Measurements from ENCODE around the gene PLEK. TPM values are rescaled to one million over a fixed set of nuclear protein-coding genes. Genes with fewer than 3 reads are reported as not detected.
A peak's percentile ranks its signal among the peaks of the same experiment; 100 is the strongest.

Gene PLEK
- total RNA-seq, 3 donors from 2014 or later = 3.6 to 20.5 (median 11.7) TPM

DNA sequence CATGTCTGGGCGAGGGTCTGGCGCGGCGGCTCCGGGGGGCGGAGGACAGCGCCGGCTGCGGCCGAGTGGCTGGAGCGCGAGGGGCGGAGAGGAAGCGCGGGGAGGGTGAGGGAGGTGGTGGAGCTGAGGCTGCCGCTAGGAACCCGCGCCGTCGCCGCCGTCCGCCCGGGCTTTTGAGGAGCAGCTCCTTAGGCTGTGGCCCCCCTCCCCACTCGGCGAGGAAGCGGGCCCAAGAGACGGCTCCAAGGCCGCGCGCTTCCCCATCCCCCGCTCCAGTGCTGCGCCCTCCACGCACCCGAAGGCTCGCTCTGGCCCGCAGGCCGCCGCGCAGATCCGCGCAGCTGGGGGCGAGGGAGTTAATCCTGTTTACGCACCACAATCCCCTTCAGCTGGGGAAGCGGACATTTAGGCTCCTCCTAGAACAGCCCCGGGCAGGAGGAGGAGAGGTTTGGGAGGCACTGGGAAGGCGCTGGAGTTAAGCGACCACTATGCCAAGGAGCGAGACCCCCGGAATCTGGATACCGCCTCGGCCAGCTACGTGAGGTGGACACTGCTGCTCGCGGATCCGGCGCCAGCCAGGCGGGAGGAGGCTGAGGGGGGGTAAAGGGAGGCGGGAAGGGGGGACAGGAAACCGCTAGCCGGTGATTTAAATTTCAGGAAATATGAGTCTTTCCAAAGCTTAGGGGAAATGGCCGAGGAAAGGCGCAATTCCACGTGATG lies 45.5 kb upstream of the PLEK start, which contains the start of gene CNRIP1:
TSS of gene CNRIP1 (minus strand) at position 552 of the 720 bp plus-strand sequence. CDS start at position 3, 549 bp downstream.
- Histone ChIP-seq H3K36me3 (no peaks in the 10 kb centered on the region), H3K27ac (peak within 1 kb of the TSS; percentile 62 to 92), H3K4me1 (no peaks in the 10 kb centered on the region), H3K9me3 (no peaks in the 10 kb centered on the region), H3K27me3 (peaks cover 0 to 10% of the 10 kb centered on the region in 2 donors), H3K4me3 (peak within 1 kb of the TSS; percentile 61 to 84 (median 76))
- intact Hi-C loops (cut with DNase I; ENCODE audit: low total_unique reads) = no loop called here
- peak in 1 of 2 donors; percentile 53 for DNase-seq (ENCODE audit: low spot score in 2 of 2)
- TF ChIP-seq POLR2AphosphoS5 (IDR thresholded peaks at IDR 0.05) = peak; percentile 43 to 80 (median 53)
- TF ChIP-seq POLR2A (IDR thresholded peaks at IDR 0.05) = no peak

DNA sequence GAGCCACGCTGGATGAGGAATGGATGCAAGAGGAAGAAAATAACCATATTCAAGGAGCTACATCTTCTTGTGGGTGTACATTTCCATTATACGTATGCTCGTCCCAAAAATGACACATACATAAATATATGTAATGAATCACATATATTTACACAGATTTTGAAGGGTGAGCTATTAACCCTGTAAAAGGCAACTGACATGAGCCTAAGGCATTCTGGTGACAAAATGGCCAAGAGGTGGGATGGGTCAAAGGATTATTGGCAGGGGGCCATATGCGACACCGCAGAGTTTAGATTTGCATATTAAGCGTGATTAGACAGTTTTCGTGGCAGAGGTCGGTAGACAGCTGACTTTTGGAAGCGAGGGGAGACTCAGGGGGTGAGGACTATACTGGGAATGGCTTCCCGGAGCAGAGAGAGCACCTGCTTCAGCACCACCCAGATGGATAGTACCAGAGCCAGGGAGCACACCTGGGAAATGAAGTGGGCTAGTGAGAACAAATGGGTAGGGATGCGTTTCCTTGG lies 44.9 kb upstream of the PLEK start:
- no peak for DNase-seq (ENCODE audit: low spot score in 2 of 2)
- Histone ChIP-seq H3K27ac (peak overlapping the region; percentile 62 to 92), H3K4me3 (peak overlapping the region; percentile 61 to 84 (median 76)), H3K27me3 (peaks cover 0 to 10% of the 10 kb centered on the region in 2 donors), H3K4me1 (no peaks in the 10 kb centered on the region), H3K36me3 (no peaks in the 10 kb centered on the region), H3K9me3 (no peaks in the 10 kb centered on the region)
- intact Hi-C loops (cut with DNase I; ENCODE audit: low total_unique reads) = no loop called here
- TF ChIP-seq POLR2A (IDR thresholded peaks at IDR 0.05) (no peak), POLR2AphosphoS5 (IDR thresholded peaks at IDR 0.05) (no peak)
- TF ChIP-seq, protein P1, sequence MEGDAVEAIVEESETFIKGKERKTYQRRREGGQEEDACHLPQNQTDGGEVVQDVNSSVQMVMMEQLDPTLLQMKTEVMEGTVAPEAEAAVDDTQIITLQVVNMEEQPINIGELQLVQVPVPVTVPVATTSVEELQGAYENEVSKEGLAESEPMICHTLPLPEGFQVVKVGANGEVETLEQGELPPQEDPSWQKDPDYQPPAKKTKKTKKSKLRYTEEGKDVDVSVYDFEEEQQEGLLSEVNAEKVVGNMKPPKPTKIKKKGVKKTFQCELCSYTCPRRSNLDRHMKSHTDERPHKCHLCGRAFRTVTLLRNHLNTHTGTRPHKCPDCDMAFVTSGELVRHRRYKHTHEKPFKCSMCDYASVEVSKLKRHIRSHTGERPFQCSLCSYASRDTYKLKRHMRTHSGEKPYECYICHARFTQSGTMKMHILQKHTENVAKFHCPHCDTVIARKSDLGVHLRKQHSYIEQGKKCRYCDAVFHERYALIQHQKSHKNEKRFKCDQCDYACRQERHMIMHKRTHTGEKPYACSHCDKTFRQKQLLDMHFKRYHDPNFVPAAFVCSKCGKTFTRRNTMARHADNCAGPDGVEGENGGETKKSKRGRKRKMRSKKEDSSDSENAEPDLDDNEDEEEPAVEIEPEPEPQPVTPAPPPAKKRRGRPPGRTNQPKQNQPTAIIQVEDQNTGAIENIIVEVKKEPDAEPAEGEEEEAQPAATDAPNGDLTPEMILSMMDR (IDR thresholded peaks at IDR 0.05) = no peak

DNA sequence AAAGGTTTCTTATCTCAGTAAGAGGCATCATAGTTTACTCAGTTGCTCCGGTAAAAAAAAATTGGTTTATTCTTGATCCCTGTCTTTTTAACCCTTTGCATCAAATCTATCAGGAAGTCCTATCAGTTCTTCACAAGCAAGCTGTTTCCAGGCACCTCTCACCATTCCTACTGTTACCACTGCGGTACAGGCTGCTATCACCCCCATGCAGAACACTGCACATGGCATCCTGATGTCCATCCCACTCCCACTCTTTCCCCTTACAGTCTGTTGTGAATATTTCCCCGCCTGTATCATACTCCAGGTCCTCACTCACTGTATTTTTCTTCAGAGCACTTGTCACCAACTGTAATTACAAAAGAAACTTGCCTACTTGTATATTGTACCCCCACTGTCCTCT lies 40.0 kb upstream of the PLEK start:
- Histone ChIP-seq H3K36me3 (no peaks in the 10 kb centered on the region), H3K4me1 (no peaks in the 10 kb centered on the region), H3K27me3 (no peaks in the 10 kb centered on the region), H3K9me3 (no peaks in the 10 kb centered on the region), H3K27ac (no peak overlapping the region), H3K4me3 (no peak overlapping the region)
- intact Hi-C loops (cut with DNase I; ENCODE audit: low total_unique reads) = no loop called here
- DNase-seq (ENCODE audit: low spot score in 2 of 2) = no peak
- no peak for TF ChIP-seq POLR2A (IDR thresholded peaks at IDR 0.05)
- TF ChIP-seq, protein P1 (IDR thresholded peaks at IDR 0.05) = no peak
- no peak for TF ChIP-seq POLR2AphosphoS5 (IDR thresholded peaks at IDR 0.05)

DNA sequence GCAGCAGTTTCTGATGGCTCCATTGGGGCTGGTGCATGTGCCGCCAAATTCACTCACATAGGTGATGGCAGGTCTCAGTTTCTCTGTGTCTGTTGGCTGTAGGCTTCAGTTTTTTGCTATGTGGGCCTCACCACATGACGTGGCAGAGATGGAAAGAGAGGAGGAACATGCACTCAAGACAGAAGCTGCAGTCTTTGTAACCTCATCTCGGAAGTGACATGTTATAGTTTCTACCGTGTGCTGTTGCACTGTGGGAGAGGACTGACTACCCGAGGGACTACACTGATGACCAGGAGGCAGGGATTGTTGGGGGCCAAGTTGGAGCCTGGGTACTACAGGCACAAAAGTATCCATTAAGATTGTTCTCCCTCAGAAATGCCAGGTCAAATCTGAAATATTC lies 36.2 kb upstream of the PLEK start:
- Histone ChIP-seq H3K27me3 (no peaks in the 10 kb centered on the region), H3K27ac (no peak overlapping the region), H3K36me3 (no peaks in the 10 kb centered on the region), H3K4me1 (no peaks in the 10 kb centered on the region), H3K9me3 (no peaks in the 10 kb centered on the region), H3K4me3 (no peak overlapping the region)
- no peak for TF ChIP-seq POLR2AphosphoS5 (IDR thresholded peaks at IDR 0.05)
- no peak for TF ChIP-seq POLR2A (IDR thresholded peaks at IDR 0.05)
- TF ChIP-seq, protein P1 (IDR thresholded peaks at IDR 0.05) = no peak
- intact Hi-C loops (cut with DNase I; ENCODE audit: low total_unique reads) = no loop called here
- no peak for DNase-seq (ENCODE audit: low spot score in 2 of 2)

DNA sequence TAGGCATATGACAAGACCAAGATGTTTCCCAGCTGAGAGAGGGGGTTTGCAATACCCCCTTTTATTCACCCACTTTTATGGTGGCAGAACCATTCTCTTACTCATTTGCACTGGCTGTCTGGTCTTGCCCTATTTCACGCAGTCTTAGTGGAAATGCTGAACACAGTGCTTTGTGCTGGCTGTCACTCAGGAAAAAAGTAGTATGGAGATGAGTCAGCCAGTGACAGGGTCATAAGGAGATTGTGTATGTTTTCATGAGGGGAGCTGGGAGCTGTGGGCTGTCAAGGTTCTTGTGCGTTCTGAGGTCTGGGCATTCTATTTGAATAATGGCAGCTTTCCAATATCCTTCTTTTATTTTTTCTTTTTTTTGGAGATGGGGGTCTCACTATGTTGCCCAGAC lies 34.4 kb upstream of the PLEK start:
- Histone ChIP-seq H3K4me1 (no peaks in the 10 kb centered on the region), H3K27ac (no peak overlapping the region), H3K4me3 (no peak overlapping the region), H3K27me3 (no peaks in the 10 kb centered on the region), H3K36me3 (no peaks in the 10 kb centered on the region), H3K9me3 (no peaks in the 10 kb centered on the region)
- intact Hi-C loops (cut with DNase I; ENCODE audit: low total_unique reads) = no loop called here
- DNase-seq (ENCODE audit: low spot score in 2 of 2) = no peak
- TF ChIP-seq POLR2AphosphoS5 (IDR thresholded peaks at IDR 0.05) (no peak), POLR2A (IDR thresholded peaks at IDR 0.05) (no peak)
- TF ChIP-seq, protein P1 (IDR thresholded peaks at IDR 0.05) = no peak
